Type B pancreatic cell (in vitro differentiated cells): ENCODE data around the gene GCG. TPM values are rescaled to one million over a fixed set of nuclear protein-coding genes. Genes with fewer than 3 reads are reported as not detected.

Source experiments
- DNase-seq: peaks from one replicate; pipeline ENCODE4 v3.0.0; 2021; ENCODE audit warnings: mixed read lengths; ENCODE audit not compliant: unreplicated experiment; ENCODE audit errors: extremely low spot score
- H3K27ac Mint-ChIP-seq: 2 replicates; pipeline ENCODE4 v1.8.0; 2021; ENCODE audit warnings: mild to moderate bottlenecking, mixed read lengths
- H3K27me3 Mint-ChIP-seq: 2 replicates; pipeline ENCODE4 v1.8.0; 2021; ENCODE audit warnings: mixed read lengths
- H3K36me3 Mint-ChIP-seq: 2 replicates; pipeline ENCODE4 v1.8.0; 2021; ENCODE audit warnings: mixed read lengths
- H3K4me1 Mint-ChIP-seq: one replicate; pipeline ENCODE4 v1.8.0; 2021; ENCODE audit warnings: mixed read lengths; ENCODE audit not compliant: unreplicated experiment
- H3K4me3 Mint-ChIP-seq: 2 replicates; pipeline ENCODE4 v1.8.0; 2021; ENCODE audit warnings: mild to moderate bottlenecking, mixed read lengths
- H3K9me3 Mint-ChIP-seq: 2 replicates; pipeline ENCODE4 v1.8.0; 2021; ENCODE audit warnings: mixed read lengths
- CTCF ChIP-seq: fragments of 200-600 bp; sonication (generic); conservative IDR thresholded peaks from 2 replicates; pipeline ENCODE4 v1.5.0; 2021; ENCODE audit warnings: antibody characterized with exemption, mild to moderate bottlenecking
- total RNA-seq: library from RNA; stranded (reverse); gene quantifications from 2 replicates; pipeline ENCODE4 v1.2.1, GENCODE V29; 2021; ENCODE audit warnings: low replicate concordance

GCG gene
- total RNA-seq, 1 donor from 2014 or later, result 4,649 TPM

GRCh38 chr2:162196638-162197037, 44.6 kb upstream of the GCG start:
- TF ChIP-seq CTCF, result no peak
- DNase-seq, result no peak
- Mint-ChIP-seq H3K27me3 (peaks cover 8% of the 10 kb centered on the region), H3K27ac (no peak overlapping the region), H3K4me3 (no peak overlapping the region), H3K9me3 (no peaks in the 10 kb centered on the region), H3K36me3 (no peaks in the 10 kb centered on the region), H3K4me1 (no peaks in the 10 kb centered on the region)

GRCh38 chr2:162188451-162188850, 36.4 kb upstream of the GCG start:
- no peak overlapping the region for H3K27ac Mint-ChIP-seq
- H3K4me3 Mint-ChIP-seq, result no peak overlapping the region
- no peak for TF ChIP-seq CTCF
- DNase-seq, result no peak
- peaks cover 4% of the 10 kb centered on the region for H3K36me3 Mint-ChIP-seq
- no peaks in the 10 kb centered on the region for H3K9me3 Mint-ChIP-seq
- peaks cover 11% of the 10 kb centered on the region for H3K27me3 Mint-ChIP-seq
- peaks cover 7% of the 10 kb centered on the region for H3K4me1 Mint-ChIP-seq

GRCh38 chr2:162185541-162186232, 33.6 kb upstream of the GCG start:
- H3K4me3 Mint-ChIP-seq, result no peak overlapping the region
- no peak for TF ChIP-seq CTCF

GRCh38 chr2:162184821-162185450, 32.9 kb upstream of the GCG start:
- Mint-ChIP-seq H3K27me3 (no peaks in the 10 kb centered on the region), H3K4me3 (no peak overlapping the region), H3K4me1 (peaks cover 7% of the 10 kb centered on the region), H3K36me3 (peaks cover 7% of the 10 kb centered on the region), H3K9me3 (no peaks in the 10 kb centered on the region), H3K27ac (no peak overlapping the region)
- TF ChIP-seq CTCF, result no peak
- no peak for DNase-seq

More at GRCh38 chr2:162185541-162186232, 33.6 kb upstream of the GCG start:
- H3K36me3 Mint-ChIP-seq, result peaks cover 7% of the 10 kb centered on the region
- H3K4me1 Mint-ChIP-seq, result peaks cover 7% of the 10 kb centered on the region
- no peak for DNase-seq
- no peaks in the 10 kb centered on the region for H3K27me3 Mint-ChIP-seq
- H3K27ac Mint-ChIP-seq, result no peak overlapping the region
- H3K9me3 Mint-ChIP-seq, result no peaks in the 10 kb centered on the region

- no peak overlapping the region for H3K4me3 Mint-ChIP-seq
- H3K27ac Mint-ChIP-seq, result no peak overlapping the region
- TF ChIP-seq CTCF, result no peak
- H3K4me1 Mint-ChIP-seq, result peaks cover 7% of the 10 kb centered on the region
- H3K9me3 Mint-ChIP-seq, result no peaks in the 10 kb centered on the region
- H3K27me3 Mint-ChIP-seq, result no peaks in the 10 kb centered on the region
- peaks cover 9% of the 10 kb centered on the region for H3K36me3 Mint-ChIP-seq
- no peak for DNase-seq
Measured at GRCh38 chr2:162184359-162184758, 32.3 kb upstream of the GCG start.
